T47D (cell line): ENCODE measurements around the gene SAMMSON.
A peak's percentile ranks its signal among the peaks of the same experiment; 100 is the strongest.

ENCODE experiments used
- DNase-seq, 2 experiments: peaks; one replicate each; pipeline versions ENCODE4 v3.0.0 to v3.0.0-alpha.2; 2011 to 2012; ENCODE audit warnings: low read depth in 1 of 2, low spot score in 1 of 2
- JUND ChIP-seq: IDR thresholded peaks from 2 replicates; pipeline ENCODE4 v1.6.1; 2012; ENCODE audit warnings: low read depth
- in situ Hi-C: cut with HindIII; loops from 2 replicates; pipeline ENCODE4 v1.10.0; 2016; ENCODE audit warnings: low sequenced_read_pairs, low pct_unique_long_range_greater_than_20kb

SAMMSON gene

DNA sequence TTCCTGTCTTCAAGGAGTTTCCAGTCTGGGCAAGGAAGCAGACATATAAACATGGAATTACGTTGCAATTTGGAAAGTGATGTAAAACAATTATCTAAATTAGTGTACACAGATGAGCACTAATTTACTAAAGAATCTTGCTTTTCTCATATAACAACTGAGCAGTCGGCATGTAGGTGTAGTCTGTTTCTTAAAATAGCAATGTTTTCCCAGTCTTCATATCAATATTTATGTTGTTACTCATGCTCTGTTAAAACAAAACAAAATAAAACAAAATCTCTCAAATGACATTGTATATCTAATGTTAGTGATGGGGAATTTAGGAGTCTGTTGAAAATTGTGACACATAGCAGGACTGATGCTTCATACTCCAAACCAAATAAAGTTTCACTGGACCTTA is 75.6 kb downstream of the SAMMSON start:
- in situ Hi-C loops, result no loop called here
- DNase-seq, result no peak
- TF ChIP-seq JUND, result no peak

DNA sequence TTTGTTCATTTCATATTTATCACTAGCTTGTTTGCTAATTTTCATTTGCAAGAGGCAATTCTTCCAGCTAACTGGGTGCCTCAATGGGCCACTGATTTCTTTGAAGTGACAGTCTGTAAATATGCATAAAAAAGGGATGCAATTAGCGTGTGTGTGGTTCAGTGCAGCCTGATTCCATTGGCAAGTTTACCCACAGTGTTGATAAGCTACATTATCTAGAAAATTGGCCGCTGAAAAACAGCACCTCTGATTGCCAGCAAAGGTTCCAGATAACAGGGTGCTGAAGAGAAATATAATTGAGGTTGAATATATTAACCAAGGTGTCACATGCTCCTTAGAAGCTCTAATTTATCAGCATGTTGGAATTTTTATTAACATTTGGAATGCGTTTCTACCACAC is 76.9 kb downstream of the SAMMSON start:
- no peak for TF ChIP-seq JUND
- DNase-seq, result no peak
- in situ Hi-C loops, result no loop called here

DNA sequence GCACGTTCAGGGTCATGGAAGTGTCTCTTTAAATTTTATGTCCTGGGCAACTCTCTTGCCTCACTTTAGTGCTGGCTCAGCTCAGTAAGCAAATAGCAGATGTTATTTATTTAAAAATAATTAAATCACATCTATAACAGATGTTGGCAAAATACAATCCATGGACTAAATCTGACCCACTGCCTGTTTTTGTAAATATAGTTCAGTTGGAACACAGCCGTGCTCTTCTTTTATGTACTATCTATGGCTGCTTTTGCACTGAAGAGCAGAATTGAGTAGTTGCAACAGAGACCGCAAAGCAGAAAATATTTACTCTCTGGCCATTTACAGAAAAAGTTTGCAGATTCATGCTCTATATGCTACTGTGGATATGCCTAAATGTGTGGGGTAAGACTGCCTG is 79.2 kb downstream of the SAMMSON start:
- in situ Hi-C loops, result no loop called here
- no peak for TF ChIP-seq JUND
- DNase-seq, result no peak

DNA sequence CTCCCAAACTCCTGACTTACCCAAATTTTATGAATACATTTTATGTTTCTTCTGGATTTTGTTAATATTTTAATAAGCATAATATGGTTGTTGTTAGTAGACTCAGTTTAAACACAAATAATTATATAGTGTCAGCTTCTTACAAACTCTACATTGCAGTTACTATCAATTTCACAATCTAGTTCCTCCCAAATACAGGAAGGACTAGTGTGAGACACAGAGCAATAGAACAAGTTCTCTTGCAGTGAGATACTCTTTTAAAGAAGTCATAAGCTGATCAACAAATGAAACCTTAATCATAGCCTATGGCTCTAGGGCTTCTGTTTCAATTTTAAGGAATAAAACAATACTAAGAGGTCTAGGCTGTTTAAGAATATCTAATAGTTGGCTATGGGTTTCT is 86.1 kb downstream of the SAMMSON start:
- in situ Hi-C loops, result no loop called here
- TF ChIP-seq JUND, result no peak
- DNase-seq, result no peak

DNA sequence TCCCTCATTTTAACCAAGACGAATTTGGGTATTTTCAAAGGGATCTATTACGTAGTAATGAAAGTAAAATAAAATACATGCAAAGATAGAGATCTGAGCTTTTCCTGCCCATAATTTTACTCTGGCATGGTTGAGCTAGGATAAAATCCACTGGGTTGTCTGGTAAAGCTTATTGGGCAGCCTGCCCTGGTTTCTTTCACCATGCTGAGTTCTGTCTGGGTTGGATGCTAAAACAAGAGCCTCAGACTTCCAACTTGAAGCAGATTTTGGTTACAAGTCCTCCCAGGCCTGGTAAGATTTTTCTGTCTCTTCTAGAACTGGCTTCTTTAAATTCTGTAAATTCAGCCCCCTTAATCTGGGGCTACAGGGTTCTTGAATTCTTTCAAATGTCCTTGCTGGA is 86.8 kb downstream of the SAMMSON start:
- in situ Hi-C loops, result no loop called here
- no peak for DNase-seq
- no peak for TF ChIP-seq JUND

DNA sequence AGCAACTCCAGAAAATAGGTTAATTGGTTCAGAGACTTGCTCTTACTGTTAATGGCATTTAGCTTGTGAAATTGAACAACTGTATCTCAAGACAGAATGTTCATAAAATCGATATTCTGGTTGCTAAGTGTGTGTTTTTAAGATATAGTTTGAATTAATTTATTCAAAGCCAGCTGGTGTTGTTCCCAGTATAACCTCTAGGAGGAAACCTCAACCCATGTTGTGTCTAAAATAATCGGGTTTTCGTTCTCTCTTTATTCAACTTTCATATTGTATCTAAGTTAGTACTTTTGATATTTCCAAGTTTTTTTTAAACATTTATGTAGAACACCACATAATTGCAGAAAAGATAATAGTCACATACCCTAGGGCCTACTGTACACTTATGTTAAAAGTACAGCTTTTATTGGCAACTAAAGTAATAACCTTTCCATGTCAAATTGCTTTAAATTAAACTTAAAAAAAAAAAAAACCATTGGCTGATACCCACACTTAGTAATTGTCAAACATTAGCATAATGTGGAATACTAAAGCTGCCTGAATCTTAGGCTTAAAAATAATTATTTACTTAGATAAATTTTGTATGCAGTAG is 90.9 kb downstream of the SAMMSON start:
- no peak for TF ChIP-seq JUND
- in situ Hi-C loops, result no loop called here
- DNase-seq, result peak; percentile 7 to 28

DNA sequence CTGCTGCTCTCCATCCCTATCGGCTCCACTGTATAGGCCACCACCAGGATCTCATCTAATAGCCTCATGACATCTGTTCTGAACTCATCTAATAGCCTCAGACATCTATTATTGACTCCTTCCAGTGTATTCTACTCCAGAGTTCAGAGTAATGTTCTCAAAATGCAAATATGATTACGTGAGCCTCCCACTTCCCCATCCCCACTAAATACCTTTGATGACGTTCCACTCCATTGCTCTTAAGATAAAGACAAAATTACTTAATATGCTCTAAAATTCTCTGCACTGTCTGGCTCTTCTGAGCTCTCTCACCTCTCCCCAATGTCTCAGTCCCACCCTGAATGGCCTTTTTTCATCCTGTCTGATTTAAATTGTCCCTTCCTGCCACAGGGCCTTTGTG is 94.7 kb downstream of the SAMMSON start:
- TF ChIP-seq JUND, result no peak
- in situ Hi-C loops, result no loop called here
- DNase-seq, result no peak

DNA sequence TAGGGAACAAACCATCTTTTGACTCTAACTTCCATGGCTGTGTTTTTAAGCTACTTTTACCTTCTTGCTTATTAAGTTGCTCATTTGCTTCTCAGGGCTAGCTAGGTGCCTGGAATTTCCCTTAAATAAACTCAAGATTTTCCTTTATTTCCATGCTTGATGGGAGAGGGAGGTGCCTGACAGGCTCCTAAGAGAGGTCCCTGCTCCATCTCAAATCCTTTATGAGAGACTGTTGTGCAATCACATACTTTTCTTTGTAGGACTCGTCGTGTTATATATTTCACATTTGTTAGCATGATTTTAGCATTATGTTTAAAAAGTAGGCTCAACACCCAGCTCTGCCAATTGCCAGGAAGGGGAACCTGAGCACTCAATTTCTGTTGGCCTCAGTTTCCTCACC is 95.7 kb downstream of the SAMMSON start:
- in situ Hi-C loops, result no loop called here
- TF ChIP-seq JUND, result no peak
- no peak for DNase-seq

DNA sequence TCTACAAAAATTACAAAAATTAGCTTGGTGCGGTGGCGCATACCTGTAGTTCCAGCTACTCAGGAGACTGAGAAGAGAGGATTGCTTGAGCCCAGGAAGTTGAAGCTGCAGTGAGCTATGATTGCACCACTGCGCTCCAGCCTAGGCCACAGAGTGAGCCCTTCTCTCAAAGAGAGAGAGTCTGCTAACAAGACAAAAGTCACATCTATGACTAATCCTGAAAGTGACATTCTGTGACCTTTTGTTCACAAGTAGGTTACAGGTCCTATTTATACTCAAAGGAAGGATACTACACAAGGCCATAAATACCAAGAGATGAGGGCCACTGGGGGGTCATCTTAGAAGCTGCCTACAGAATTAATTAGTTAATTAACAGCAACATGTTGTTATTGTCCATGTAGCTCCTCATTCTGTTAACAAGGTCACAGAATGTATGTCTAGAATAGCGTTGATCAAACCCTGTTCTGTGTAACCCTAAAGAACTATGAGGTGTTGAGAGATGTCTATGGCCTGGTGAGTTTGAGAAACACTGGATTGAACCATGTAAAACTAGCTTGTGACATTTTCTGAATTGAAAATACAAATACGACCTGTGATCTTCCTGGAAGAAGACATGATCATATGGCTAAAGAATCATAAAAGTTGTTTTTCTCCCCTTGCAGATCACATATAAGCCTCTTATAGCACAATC is 97.0 kb downstream of the SAMMSON start:
- TF ChIP-seq JUND, result no peak
- DNase-seq, result no peak
- in situ Hi-C loops, result no loop called here

DNA sequence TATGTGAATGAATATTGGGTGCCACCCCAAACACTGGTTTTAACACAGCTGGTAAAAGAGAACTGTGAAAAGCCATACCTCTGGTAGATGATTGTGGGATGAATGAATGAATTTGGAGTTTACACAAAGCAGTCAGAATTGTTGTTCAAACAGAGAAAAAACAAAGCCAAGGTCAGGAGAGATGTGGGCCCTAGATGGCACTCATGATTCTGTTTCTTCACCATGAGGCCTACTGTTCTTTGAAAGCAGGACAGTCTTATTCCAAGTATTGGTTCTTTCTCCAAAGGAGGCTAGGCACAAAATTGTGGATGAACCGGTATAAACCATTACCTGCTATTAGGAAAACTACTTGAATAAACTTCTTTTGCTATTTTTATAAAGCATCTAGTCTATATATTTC is 97.6 kb downstream of the SAMMSON start:
- TF ChIP-seq JUND, result no peak
- in situ Hi-C loops, result no loop called here
- DNase-seq, result no peak

DNA sequence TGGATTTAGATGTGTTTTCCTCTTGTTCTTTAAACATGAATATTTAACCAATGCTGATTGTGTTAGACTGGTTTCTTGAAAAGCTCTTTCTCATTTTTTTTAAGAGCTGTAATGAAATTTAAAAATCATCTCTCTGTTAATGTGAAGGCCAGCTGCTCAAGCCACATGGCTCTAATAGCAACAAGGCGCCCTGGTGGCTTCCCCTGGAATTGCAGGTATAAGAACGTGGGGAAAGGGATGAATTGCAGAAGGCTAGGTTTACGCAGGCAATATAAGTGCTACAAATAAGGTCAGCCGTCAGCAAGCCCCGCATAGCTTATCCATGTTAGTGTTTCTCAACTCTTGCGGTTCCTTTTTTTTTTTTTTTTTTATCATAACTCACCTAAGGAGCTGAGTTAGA is 108.5 kb downstream of the SAMMSON start:
- DNase-seq, result peak in 1 of 2 experiments; percentile 17
- in situ Hi-C loops, result no loop called here
- TF ChIP-seq JUND, result no peak

DNA sequence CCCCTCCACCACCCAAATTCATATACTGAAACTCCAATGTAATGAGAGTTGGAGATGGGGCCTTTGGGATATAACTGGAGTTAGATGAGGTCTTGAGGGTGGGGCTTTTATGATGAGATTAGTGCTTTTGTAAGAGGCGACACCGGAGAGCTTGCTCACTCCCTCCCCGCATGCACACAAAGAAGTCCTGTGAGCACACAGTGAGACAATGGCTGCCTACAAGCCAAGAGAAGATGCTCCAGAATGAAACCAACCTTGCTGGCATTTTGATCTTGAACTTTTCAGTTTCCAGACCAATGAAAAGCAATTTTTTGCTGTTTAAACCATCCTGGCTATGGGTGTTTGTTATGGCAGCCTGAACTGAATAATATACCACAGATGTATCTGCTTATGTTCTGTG is 109.0 kb downstream of the SAMMSON start:
- TF ChIP-seq JUND, result no peak
- no peak for DNase-seq
- in situ Hi-C loops, result no loop called here

DNA sequence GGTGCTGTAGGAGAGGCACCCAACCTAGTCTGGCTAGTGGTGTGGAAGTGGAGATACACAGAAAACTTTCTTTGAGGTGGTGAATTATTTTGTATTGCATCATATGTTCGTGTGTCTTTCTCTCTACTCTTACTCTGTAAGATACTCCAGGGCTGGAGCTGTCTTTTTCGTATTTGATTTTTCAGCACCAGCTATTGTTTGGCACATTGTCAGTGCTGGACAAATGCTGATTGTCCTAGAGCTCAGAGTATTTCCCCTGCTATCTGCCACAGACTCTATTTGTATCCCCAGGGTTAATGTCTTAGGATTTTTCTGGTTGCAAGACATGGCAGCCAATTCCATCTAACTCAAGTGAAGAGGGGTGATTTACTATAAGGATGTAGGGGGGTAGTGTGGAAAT is 110.5 kb downstream of the SAMMSON start:
- DNase-seq, result no peak
- no peak for TF ChIP-seq JUND
- in situ Hi-C loops, result no loop called here

DNA sequence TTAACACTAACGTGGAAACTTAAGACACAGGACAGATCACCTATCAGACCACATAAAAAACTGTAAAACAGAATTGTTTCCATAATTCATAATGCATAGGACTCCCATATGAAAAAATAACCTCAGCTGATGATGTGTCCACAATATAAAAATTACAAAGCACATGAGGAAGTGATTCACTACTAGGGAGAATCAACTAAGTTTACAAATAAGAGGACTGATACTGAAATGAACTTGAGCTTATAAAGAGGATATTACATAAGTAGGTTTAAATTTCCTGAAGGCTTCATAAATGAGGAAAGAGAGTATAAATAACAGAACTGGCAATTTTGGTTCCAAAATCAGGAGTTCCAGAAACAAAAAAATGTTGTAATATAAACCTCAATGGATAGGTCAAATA is 111.9 kb downstream of the SAMMSON start:
- no peak for TF ChIP-seq JUND
- no peak for DNase-seq
- in situ Hi-C loops, result no loop called here

DNA sequence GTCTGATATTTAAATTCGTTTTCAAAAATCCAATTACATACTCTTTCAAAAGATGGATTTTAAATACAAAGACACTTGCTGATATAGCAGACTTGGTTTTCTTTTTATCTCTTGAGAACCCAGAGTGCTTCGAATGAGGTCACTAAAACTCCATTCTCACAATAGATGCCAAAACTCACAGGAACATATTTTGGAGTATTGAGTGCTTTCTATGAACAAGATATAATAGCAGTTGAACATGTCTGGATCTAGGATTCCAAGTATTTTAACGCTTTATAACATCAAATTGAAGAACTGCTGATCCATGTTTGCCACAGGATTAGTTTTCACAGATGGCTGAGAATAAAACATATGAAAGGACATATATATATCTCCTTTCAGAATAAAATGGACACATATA is 113.2 kb downstream of the SAMMSON start:
- TF ChIP-seq JUND, result no peak
- DNase-seq, result no peak
- in situ Hi-C loops, result no loop called here
